Stimulated activated CD8-positive, alpha-beta memory T cell treated with anti-CD3 and anti-CD28 coated beads, Interleukin-12 subunit alpha, Interleukin-12 subunit beta, amount 100 ng/mL, for 4 hours (primary cell): ENCODE measurements around the gene TPR.

Experiments used
- DNase-seq: peaks from one replicate; pipeline ENCODE4 v3.0.0-alpha.2; 2020; ENCODE audit warnings: low read depth

Gene TPR

DNA sequence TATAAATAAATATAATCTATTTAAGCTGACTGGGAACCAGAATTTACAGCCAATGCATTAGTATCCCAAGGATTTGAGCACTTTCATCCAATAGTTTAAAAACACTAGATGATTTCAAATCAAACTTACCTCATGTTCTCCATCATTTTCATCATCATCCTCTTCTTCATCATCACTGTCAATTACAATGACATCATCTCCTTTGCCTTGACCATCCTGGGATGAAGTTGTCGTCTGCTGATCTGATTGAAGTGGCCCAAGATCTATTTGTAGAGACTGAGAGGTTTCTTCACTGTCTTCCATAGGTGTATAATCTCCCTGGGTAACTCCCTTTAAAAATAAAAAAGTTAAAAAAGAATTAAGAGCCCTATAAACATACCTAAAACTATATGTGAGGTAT lies 47.7 kb downstream of the TPR start:
- no peak for DNase-seq

DNA sequence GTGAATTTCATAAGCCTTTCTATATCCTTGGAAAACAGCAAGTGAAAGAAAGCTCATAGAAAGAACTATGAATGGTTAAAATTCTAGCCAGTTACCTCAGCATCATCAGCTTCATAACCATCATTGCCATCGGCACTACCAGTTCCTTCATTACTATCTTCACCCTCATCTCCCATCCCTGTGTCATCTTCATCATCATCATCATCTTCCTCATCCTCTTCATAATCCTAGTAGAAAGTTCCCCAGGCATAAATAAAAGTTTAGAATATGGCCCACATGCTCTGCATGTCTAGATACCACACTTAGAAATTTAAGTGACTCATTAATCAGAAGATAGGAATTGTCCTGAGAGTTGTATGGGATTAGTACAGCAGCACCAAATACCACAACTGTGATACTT lies 49.0 kb downstream of the TPR start:
- DNase-seq, result no peak

DNA sequence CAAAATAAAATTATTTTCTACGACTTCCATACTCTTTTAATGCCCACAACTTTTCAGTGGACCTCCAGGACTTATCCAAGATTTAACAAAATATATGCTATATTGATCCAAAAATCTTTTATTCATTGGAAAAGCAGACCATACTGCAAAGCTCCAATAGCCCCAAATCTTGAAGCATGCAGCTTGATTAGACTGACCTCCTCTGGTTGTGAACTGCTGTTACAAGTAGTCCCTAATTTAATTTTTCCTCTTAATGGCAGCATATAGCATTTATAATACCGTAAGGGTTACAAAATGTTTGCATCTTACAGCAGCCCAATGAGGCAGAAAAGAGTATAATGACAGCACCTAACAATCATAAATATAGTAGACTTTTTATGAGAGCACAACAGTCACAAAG lies 49.8 kb downstream of the TPR start:
- no peak for DNase-seq

DNA sequence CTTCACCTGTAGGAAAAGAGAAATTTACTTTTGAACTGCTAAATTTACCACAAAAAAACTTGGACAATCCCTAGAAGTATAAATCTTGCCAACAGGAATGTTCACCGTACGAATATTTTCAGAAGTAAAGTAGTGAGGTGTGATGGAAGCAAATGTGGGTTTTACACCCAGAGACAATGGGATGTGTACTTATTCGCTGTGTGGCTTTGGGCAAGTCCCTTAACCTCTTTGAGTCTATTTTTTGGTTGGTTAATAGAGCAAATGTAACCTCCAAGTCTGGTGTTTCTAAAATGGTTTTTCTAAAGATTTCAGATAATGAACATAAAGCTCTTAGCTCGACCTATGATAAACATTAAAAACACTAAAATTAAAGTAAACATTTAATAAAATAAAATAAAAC lies 51.2 kb downstream of the TPR start:
- DNase-seq, result no peak

DNA sequence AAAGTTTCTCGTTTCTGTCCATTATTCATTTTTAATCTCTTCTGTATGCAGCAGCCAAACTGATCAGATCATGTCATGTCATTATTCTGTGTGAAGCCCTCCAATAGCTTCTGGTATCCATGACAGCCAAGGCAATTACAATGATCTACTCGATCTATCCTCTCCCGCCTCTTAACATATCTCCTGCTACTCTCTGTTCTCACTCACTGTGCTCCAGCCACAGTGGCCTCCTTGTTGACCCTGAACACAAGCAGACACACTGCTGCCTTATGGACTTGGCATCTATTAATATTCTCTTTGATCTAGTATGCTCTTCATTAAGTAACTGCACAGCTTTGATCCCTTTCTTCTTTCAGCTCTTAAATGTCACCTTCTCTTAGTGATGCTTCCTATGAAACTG lies 59.5 kb downstream of the TPR start:
- DNase-seq, result no peak

DNA sequence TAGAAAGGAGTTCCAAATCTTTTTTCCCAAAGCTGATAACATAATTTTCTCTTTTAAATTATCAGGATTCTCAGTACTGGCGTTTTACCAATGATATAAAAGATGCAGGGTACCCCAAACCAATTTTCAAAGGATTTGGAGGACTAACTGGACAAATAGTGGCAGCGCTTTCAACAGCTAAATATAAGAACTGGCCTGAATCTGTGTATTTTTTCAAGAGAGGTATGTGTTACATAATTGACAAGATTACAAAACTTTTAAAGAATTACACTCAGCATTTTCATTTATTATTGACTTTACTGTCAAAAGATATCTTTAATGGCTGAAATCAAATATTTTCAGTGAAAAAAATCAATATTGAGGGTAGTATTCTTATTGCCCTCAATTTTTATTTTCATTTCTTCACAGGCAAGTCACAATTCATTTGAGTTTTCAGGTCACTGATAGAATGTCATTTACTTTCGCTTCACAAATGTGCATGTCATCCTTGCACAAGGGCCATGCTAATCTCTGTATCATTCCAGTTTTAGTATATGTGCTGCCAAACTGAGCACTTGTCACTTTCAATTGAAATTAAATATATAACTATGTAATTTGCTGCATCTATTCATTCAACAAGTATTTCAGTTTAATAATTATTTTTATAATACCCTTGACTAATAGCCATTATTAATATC lies 63.5 kb downstream of the TPR start:
- DNase-seq, result no peak

DNA sequence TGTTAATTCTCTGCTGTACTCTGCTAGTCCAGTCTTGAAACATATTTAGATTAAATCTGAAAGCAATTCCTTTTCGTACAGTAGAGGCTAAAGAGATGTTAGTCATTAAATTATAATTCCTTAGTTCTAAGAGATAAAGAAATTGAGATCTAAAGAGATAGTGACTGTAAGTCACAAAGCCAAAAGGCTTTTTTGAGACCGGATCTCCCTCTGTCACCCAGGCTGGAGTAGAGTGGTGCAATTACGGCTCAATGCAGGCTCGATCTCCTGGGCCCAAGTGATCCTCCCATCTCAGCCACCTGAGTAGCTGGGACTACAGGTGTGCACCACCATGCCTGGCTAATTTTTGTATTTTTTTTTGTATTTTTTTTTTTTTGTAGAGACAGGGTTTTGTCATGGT lies 64.7 kb downstream of the TPR start:
- no peak for DNase-seq

DNA sequence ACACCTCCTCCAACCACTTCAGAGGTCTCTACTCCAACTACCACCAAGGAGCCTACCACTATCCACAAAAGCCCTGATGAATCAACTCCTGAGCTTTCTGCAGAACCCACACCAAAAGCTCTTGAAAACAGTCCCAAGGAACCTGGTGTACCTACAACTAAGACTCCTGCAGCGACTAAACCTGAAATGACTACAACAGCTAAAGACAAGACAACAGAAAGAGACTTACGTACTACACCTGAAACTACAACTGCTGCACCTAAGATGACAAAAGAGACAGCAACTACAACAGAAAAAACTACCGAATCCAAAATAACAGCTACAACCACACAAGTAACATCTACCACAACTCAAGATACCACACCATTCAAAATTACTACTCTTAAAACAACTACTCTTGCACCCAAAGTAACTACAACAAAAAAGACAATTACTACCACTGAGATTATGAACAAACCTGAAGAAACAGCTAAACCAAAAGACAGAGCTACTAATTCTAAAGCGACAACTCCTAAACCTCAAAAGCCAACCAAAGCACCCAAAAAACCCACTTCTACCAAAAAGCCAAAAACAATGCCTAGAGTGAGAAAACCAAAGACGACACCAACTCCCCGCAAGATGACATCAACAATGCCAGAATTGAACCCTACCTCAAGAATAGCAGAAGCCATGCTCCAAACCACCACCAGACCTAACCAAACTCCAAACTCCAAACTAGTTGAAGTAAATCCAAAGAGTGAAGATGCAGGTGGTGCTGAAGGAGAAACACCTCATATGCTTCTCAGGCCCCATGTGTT lies 66.6 kb downstream of the TPR start:
- no peak for DNase-seq

DNA sequence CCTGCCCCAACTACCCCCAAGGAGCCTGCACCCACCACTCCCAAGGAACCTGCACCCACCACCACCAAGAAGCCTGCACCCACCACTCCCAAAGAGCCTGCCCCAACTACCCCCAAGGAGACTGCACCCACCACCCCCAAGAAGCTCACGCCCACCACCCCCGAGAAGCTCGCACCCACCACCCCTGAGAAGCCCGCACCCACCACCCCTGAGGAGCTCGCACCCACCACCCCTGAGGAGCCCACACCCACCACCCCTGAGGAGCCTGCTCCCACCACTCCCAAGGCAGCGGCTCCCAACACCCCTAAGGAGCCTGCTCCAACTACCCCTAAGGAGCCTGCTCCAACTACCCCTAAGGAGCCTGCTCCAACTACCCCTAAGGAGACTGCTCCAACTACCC lies 67.6 kb downstream of the TPR start:
- no peak for DNase-seq

DNA sequence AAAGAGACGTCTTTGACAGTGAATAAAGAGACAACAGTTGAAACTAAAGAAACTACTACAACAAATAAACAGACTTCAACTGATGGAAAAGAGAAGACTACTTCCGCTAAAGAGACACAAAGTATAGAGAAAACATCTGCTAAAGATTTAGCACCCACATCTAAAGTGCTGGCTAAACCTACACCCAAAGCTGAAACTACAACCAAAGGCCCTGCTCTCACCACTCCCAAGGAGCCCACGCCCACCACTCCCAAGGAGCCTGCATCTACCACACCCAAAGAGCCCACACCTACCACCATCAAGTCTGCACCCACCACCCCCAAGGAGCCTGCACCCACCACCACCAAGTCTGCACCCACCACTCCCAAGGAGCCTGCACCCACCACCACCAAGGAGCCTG lies 68.5 kb downstream of the TPR start:
- no peak for DNase-seq

DNA sequence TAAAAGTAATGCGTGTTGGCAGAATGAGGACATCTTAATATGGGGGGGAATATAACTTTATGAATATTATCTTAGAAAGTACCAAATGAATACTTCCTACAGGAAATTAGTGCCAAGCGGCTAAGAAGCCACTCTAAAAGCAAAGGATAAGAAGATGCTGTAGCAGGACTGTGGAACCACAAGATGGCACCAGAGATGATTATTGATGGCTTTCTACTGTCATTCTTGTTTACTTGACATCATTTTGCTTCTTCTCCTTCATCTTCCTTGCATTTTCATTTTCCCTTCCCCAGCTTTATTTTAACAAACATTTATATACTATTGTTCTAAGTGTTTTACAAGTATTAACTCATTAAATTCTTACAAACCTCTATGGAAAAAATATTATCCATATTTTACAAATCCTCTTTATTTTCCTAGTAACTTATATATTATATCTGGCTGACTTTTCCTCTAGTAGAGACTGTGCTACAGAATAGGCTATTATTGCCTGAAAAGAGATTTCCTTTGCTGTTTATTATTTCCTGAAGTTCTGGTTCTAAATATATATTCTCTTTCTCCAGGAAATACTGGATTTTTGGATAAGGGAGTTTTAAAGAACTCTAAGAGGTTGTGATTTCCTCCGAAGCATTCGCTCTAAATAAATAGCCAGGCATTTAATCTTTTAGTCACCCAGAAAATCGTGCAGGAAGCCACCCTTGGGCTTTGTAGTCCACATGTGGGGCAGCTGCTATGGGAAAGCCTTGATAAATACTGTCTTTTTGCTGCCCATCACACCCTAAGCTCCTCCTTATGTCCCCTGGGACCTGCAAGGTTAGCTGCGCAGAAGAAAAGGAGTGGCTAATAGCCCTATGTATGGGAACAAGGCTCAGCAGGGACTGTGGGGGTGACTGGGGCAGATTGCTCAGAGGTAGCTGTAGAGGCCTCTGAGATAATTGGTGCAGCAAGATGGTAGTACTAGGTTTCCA lies 69.8 kb downstream of the TPR start:
- DNase-seq, result no peak

DNA sequence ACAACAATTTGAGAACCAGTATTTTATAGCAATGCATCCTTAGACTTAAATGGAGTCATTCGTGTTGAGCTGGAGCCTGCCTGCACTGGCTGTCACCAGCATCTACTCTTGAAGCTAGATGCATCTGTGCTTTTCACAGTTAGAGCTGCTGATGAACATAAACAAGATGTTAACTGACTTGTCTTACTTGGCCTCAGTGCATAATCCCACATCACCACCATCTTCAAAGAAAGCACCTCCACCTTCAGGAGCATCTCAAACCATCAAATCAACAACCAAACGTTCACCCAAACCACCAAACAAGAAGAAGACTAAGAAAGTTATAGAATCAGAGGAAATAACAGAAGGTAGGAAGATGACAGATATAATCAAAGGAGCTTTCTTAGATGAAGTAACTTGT lies 71.1 kb downstream of the TPR start:
- DNase-seq, result no peak

DNA sequence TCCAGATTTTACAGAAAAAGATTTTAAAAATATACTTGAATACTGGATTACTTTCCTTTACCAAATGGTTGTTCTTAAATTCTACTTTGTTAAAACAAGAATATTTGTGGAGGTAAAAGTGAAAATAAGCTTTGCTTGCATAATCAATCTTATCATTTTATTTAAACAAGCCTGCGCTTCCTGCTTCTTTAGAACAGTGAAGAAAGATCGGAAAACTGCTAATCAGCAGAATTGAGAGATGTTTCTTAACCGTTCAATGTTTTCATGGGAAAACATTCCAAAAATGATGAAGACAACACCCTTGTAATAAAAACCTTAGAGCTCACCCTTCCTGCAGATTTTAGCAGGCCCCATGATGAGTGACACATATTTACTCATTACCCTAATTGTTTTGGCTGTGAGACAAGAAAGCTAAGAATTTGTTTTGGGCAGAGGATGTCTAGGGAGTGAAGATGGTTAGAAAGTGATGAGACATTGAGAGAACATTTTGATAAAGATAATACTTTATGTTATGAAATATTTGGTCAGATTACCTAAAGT lies 72.6 kb downstream of the TPR start:
- no peak for DNase-seq

DNA sequence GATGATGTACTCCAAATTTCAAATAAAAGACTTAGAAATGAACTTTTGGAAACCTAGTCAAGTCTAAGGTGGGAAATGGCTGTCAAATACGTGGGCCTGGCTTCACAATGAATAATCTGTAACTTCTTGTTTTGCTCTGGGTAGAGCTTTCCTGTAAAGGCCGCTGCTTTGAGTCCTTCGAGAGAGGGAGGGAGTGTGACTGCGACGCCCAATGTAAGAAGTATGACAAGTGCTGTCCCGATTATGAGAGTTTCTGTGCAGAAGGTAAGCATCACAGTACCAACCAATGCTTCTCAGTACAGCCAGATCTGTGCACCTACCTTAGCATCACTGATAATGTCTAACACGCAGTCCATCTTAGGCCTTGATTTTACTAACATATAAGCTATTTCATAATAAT lies 73.6 kb downstream of the TPR start:
- no peak for DNase-seq

DNA sequence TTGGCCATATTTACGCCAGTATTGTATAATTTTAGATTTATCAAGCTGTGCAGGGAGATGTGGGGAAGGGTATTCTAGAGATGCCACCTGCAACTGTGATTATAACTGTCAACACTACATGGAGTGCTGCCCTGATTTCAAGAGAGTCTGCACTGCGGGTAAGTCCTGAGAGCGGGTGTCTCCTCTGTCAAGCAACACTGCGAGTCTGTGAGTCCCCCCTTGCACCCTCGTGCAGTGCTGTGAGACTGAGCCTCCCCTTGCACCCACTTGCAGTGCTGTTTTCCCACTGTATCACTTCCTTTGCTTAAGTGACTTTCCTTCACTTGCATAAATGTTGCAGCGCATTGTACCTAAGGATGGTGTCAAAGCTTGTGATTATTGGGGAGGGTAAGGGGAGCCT lies 75.0 kb downstream of the TPR start:
- DNase-seq, result no peak

DNA sequence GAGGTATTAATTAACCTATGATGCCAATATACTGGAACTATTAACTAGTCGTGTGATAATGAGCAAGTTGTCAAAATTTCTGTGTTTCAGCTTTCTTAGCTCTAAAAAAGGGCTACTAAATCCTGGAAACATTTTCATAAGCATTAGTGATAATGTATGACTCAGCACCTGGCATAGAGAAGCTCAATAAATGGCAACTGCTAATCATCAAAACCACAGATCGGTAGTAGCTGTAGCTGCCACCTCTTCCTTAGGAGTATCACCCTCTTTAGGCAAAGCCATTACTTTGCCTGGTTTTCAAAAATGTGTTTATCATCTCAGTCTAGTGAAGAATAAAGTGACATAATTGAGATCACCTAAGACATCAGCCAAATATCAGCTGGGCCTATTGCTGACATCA lies 75.5 kb downstream of the TPR start:
- DNase-seq, result no peak

DNA sequence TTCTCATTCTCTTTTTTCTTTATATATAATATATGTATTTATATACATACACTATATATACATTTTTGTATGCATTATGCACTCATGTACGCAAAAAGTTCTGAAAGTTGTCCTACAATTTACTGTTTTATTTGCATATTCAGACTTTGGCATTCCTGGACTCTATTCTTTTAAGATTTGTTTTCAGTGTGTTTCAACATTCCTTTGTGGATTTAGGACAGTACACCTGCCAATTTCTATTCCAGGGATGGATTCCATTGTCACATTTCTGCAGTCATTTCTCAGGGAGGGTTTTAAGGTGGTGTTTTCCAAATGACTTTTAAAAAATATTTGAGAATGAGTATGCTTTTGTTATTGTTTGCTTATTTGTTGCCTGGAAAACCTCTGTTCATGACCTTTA lies 76.2 kb downstream of the TPR start:
- DNase-seq, result no peak

DNA sequence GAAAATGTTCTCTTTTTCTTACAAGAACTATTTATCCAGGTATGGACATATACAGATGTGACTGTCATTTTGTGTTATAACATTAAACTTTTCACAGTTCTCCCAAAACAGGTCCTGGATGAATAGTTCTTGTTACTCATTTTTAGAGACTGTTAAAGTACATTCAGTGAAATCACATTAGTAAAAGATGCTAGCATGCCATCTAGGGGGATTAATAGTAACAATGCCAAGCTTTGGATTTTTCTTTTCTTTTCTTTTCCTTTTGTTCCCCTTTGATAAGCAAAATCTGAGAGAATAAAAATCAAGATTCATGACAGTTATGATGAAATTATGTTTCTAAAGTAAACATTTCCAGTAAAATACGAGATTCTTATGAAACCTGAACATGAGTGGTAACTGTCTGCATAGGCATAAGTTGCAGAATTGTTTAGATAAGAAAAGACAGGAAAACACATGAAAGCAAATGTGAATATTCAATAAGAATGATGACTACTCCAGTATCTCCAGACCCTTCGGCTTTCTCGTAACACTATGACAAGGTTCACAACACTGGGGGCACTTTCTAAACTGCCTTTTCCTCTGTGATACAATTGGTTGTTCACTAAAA lies 77.5 kb downstream of the TPR start:
- no peak for DNase-seq

DNA sequence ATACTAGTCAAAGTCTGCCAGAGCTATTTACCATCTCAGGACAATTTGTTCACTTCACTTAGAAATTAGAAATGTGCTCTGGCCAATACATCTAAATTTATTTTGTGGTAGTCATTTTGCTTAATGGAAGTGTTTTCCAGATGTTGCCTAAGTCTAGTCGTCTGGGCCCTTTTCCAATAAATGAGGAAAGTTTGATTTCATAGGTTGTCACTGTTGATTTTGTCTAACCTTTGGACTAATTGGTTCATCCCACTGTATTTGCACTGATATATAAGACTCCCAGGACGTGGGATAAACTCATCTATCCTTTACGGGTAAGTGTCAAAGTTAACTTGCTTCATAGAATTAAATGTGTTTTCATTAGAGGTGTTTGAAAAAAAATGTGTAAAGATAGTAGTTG lies 79.1 kb downstream of the TPR start, which contains the start of gene PRG4:
Gene PRG4, plus strand, starts transcription at position 300 of the 400 bp plus-strand sequence.
- no peak for DNase-seq

DNA sequence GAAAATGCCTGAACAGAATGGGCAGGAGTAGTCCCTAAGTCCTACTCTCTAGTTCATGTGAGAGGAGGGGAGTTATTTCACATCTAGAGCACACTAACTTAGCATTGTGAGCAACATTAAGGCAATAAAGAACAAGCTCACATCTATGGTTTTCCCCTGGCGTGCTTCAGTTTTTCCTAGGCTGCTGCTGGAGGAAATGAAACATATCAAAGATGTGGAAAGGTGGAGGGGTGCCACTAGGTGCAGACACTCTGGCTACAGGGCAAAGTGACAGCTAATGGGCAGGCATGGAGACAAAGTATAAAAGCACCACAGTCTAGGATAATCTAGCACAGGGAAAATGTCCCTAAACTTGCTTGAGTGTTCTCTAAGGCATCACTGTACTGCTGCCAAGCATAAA lies 82.2 kb downstream of the TPR start:
- DNase-seq, result no peak

DNA sequence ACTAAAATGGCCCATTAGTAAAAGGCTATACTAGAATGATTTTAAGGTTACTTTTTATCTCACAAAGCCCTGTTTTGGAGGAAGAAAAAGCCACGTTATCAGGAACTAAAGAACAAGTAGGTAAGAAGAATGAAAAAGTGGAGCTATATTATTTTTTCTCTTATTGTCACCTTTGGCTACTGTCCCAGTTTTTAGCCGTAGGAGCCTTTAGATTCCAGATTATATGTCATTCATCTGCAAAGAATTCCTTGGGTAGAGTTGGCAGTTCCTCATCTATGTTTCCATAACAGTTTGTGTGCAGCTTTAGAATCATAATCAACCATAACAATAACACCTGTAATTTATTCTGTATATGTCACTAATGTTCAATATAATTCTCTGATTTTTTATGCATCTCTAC lies 83.8 kb downstream of the TPR start:
- no peak for DNase-seq

DNA sequence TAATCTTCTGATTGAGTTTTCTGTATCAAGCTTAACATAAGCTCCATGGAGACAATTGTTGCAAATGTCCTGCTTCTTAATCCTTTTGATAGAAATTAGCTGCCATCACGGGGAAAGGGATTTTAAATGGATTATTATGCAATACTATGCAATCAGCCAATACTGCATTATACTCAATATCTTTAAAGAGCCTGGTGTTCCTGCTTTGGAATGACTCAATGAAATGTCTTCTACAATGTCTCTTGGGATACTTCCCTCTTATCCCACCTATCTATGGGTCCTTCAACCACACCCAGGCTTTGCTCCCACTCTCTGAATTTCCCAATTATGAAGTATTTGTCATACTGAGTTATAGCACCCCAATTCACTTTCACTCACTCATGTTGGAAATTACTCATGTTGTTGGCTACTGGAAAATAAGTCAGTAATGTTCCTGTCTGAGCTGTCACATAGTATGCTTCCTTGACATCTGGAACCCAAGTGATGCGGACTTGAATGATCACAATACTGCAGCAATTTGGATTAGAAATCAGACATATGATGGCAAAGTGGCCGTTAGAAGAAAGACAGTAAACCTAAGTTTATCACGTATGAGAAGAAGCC lies 85.0 kb downstream of the TPR start:
- no peak for DNase-seq
